ENCODE results near the gene ZNF329. TPM values are rescaled to one million over a fixed set of nuclear protein-coding genes. Genes with fewer than 3 reads are reported as not detected.
"Not testable (repeated sequence)": the region's sequence is repeated elsewhere in the genome, so short reads cannot be mapped to it uniquely, and the experiment has no call there.

ZNF329 gene
- total and polyA plus RNA-seq, 9 of the 15 experiments (the other 6 are each of a cell fraction or from before 2014, with no cell fraction given): 0.21 to 3.6 (median 2.2) TPM

DNA sequence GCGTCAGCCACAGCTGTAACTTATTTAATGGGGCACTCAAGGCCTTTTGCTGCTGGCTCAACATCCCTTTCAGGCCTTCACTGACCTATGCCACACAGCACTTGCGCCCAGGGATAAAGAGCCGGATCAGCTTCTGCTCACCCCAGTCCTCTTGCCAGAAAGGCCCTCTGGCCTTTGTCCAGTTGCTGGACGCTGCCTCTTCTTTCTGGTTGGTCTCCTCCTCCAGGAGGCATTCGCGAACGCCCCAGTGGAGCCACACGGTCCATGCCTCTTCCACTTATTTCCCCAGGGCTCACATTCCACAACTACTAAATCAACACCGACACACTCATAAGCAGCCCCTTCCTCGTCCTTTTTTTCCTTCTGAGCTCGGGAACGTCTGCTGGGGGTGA, 3.7 kb upstream of the ZNF329 start (continued):
- TF ChIP-seq, protein P1, sequence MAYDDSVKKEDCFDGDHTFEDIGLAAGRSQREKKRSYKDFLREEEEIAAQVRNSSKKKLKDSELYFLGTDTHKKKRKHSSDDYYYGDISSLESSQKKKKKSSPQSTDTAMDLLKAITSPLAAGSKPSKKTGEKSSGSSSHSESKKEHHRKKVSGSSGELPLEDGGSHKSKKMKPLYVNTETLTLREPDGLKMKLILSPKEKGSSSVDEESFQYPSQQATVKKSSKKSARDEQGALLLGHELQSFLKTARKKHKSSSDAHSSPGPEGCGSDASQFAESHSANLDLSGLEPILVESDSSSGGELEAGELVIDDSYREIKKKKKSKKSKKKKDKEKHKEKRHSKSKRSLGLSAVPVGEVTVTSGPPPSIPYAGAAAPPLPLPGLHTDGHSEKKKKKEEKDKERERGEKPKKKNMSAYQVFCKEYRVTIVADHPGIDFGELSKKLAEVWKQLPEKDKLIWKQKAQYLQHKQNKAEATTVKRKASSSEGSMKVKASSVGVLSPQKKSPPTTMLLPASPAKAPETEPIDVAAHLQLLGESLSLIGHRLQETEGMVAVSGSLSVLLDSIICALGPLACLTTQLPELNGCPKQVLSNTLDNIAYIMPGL (CRISPR knock-in tag; IDR thresholded peaks at IDR 0.05): no peak
- TF ChIP-seq ARHGAP35 (IDR thresholded peaks at IDR 0.05; ENCODE audit: partially characterized antibody) (no peak), MTA1 (IDR thresholded peaks at IDR 0.05; ENCODE audit: borderline replicate concordance) (no peak)
- TF ChIP-seq, protein P2, sequence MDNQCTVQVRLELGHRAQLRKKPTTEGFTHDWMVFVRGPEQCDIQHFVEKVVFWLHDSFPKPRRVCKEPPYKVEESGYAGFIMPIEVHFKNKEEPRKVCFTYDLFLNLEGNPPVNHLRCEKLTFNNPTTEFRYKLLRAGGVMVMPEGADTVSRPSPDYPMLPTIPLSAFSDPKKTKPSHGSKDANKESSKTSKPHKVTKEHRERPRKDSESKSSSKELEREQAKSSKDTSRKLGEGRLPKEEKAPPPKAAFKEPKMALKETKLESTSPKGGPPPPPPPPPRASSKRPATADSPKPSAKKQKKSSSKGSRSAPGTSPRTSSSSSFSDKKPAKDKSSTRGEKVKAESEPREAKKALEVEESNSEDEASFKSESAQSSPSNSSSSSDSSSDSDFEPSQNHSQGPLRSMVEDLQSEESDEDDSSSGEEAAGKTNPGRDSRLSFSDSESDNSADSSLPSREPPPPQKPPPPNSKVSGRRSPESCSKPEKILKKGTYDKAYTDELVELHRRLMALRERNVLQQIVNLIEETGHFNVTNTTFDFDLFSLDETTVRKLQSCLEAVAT (IDR thresholded peaks at IDR 0.05): no peak

DNA sequence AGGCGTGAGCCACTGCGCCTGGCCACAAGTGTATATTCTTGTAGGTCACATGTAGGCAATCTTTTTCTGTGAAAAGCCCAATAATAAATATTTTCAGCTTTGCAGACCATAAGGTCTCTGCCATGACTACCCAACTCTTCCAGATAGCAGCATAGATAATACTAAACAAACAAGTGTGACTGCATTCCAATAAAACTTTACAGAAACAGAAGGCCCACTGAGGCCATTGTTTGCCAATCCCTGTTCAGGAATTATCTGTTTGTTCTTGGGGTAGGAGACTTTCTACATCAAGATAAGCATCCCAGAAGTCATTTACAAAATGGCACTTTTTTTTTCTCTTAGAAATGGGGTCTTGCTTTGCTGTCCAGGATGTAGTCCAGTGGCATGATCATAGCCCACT, 2.8 kb upstream of the ZNF329 start:
- no peak for ATAC-seq
- H3K4me2 ChIP-seq (ENCODE audit: insufficient read depth, low read length): no peak overlapping the region
- no peak for DNase-seq (ENCODE audit: extremely low read depth in 1 of 4, low spot score in 3 of 4)
- H3K36me3 ChIP-seq (ENCODE audit: control insufficient read depth, insufficient read depth, low read length): no peaks in the 10 kb centered on the region
- intact Hi-C loops (cut with micrococcal nuclease): loop anchor here (10.0 kb wide), 1 partner anchor 1049 kb away; no protein-coding TSS in a partner anchor
- H2AFZ ChIP-seq (ENCODE audit: low read depth, low read length): no peak overlapping the region
- ChIA-PET CTCF (ENCODE audit: low intra/inter-chr PET ratio) (no interaction called here), POLR2A (interaction anchor here (0.7 kb wide), 1 partner anchor 63 kb away, joined by 3 read pairs; no protein-coding TSS in a partner anchor)
- no peak for FAIRE-seq
- H3K4me3 ChIP-seq: no peak overlapping the region
- H3K27ac ChIP-seq (ENCODE audit: extremely low read depth, low read depth, low read length): no peak overlapping the region
- in situ Hi-C loops (cut with MboI): loop anchor here (10.0 kb wide), 1 partner anchor 129 kb away; no protein-coding TSS in a partner anchor
- BruUV-seq (replicated peaks): no TSS peak
- no peaks in the 10 kb centered on the region for H4K20me1 ChIP-seq (replicated peaks; ENCODE audit: control insufficient read depth, insufficient read depth, low read length)
- no peaks in the 10 kb centered on the region for H3K9me1 ChIP-seq (ENCODE audit: control insufficient read depth, insufficient read depth, low read length)
- H3K9me3 ChIP-seq (replicated peaks; ENCODE audit: control insufficient read depth, insufficient read depth, low read depth, low read length): peaks cover 6% of the 10 kb centered on the region; the same call in 1 of the 2 replicates
- no peak overlapping the region for H3K9ac ChIP-seq (ENCODE audit: insufficient read depth in 1 of 2, low read depth in 2 of 2, low read length in 2 of 2)
- no peaks in the 10 kb centered on the region for H3K79me2 ChIP-seq (ENCODE audit: control insufficient read depth, insufficient read depth, low read length)
- TF ChIP-seq, protein P3, sequence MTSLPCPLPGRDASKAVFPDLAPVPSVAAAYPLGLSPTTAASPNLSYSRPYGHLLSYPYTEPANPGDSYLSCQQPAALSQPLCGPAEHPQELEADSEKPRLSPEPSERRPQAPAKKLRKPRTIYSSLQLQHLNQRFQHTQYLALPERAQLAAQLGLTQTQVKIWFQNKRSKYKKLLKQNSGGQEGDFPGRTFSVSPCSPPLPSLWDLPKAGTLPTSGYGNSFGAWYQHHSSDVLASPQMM (CRISPR knock-in tag; IDR thresholded peaks at IDR 0.05): no peak
- H3K4me1 ChIP-seq (replicated peaks in 1 of 2; ENCODE audit: control insufficient read depth in 2 of 2, insufficient read depth in 2 of 2, low read length in 2 of 2): peaks cover 0 to 24% of the 10 kb centered on the region in 2 experiments; a peak in 2 of 5 replicates
- no peaks in the 10 kb centered on the region for H3K27me3 ChIP-seq (ENCODE audit: control insufficient read depth in 2 of 2, insufficient read depth in 2 of 2, low read length in 2 of 2)
- 7% methylated on average over 2 of the region's 2 CpGs for WGBS (ENCODE audit: insufficient coverage, low coverage, missing lambda C conversion rate)

DNA sequence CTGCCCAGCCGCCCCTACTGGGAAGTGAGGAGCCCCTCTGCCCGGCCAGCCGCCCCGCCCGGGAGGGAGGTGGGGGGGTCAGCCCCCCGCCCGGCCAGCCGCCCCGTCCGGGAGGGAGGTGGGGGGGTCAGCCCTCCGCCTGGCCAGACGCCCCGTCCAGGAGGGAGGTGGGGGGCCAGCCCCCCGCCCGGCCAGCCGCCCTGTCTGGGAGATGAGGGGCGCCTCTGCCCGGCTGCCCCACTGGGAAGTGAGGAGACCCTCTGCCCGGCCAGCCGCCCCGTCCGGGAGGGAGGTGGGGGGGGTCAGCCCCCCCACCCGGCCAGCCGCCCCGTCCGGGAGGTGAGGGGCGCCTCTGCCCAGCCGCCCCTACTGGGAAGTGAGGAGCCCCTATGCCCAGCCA, 3.1 kb downstream of the ZNF329 start:
- H3K36me3 ChIP-seq (ENCODE audit: control insufficient read depth, insufficient read depth, low read length); POLR2A ChIA-PET; ATAC-seq; H3K27me3 ChIP-seq (ENCODE audit: control insufficient read depth in 2 of 2, insufficient read depth in 2 of 2, low read length in 2 of 2); H3K9ac ChIP-seq (ENCODE audit: insufficient read depth in 1 of 2, low read depth in 2 of 2, low read length in 2 of 2); H3K4me2 ChIP-seq (ENCODE audit: insufficient read depth, low read length); H4K20me1 ChIP-seq (replicated peaks; ENCODE audit: control insufficient read depth, insufficient read depth, low read length); in situ Hi-C loops (cut with MboI); H3K9me3 ChIP-seq (replicated peaks; ENCODE audit: control insufficient read depth, insufficient read depth, low read depth, low read length); CTCF ChIA-PET (ENCODE audit: low intra/inter-chr PET ratio); H3K9me1 ChIP-seq (ENCODE audit: control insufficient read depth, insufficient read depth, low read length); H3K4me3 ChIP-seq; H2AFZ ChIP-seq (ENCODE audit: low read depth, low read length); FAIRE-seq; intact Hi-C loops (cut with micrococcal nuclease); DNase-seq (ENCODE audit: extremely low read depth in 1 of 4, low spot score in 3 of 4); BruUV-seq (replicated peaks); H3K27ac ChIP-seq (ENCODE audit: extremely low read depth, low read depth, low read length); H3K79me2 ChIP-seq (ENCODE audit: control insufficient read depth, insufficient read depth, low read length); H3K4me1 ChIP-seq (replicated peaks in 1 of 2; ENCODE audit: control insufficient read depth in 2 of 2, insufficient read depth in 2 of 2, low read length in 2 of 2): not testable (repeated sequence)
- WGBS (ENCODE audit: insufficient coverage, low coverage, missing lambda C conversion rate): no CpG with 5 or more reads among the region's 28 CpGs

All from K562 (cell line).